HT1080 (cell line): Measurements from ENCODE around the gene TTC19. TPM values are rescaled to one million over a fixed set of nuclear protein-coding genes. Genes with fewer than 3 reads are reported as not detected.
"Not testable (repeated sequence)": the region's sequence is repeated elsewhere in the genome, so short reads cannot be mapped to it uniquely, and the experiment has no call there.

Source experiments
- DNase-seq: peaks from one replicate; pipeline ENCODE4 v3.0.0-alpha.2; 2015; ENCODE audit warnings: low read depth
- total RNA-seq: library from RNA; depleted of rRNA; stranded (reverse); fragments of >200 nt; shearing (Covaris generic); gene quantifications from 2 replicates; pipeline ENCODE4 v1.2.3, GENCODE V29; 2014

TTC19 gene
- total RNA-seq, 1 experiment from 2014 or later = 52.9 TPM

- DNase-seq = no peak
These were observed 27.1 kb upstream of the TTC19 start for GRCh38 chr17:15972497-15972951.

- no peak for DNase-seq
These were observed 26.6 kb upstream of the TTC19 start for GRCh38 chr17:15973016-15973415.

DNA sequence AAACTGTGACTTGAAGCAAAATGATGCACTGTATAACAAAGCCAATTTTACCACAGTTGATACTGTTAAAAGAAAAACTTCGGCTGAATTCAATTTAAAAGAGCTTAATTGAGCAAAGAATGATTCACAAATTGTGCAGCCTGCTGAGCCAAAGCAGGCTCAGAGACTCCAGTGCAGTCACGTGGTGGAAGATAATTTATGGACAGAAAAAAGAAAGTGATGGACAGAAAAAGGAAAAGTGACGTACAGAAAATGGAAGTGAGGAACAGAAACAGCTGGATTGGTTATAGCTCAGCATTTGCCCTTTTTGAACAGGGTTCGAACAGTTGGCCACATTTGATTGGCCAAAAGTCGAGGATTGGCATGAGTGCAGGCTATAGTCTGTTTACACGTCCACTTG, 25.8 kb upstream of the TTC19 start:
- no peak for DNase-seq

- no peak for DNase-seq
These were observed 21.7 kb upstream of the TTC19 start for GRCh38 chr17:15977894-15978293.

- DNase-seq = no peak
These were observed 21.0 kb upstream of the TTC19 start for GRCh38 chr17:15978606-15979005.

DNA sequence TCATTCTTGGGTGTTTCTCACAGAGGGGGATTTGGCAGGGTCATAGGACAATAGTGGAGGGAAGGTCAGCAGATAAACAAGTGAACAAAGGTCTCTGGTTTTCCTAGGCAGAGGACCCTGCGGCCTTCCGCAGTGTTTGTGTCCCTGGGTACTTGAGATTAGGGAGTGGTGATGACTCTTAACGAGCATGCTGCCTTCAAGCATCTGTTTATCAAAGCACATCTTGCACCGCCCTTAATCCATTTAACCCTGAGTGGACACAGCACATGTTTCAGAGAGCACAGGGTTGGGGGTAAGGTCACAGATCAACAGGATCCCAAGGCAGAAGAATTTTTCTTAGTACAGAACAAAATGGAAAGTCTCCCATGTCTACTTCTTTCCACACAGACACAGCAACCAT, 20.6 kb upstream of the TTC19 start:
- DNase-seq = not testable (repeated sequence)

DNA sequence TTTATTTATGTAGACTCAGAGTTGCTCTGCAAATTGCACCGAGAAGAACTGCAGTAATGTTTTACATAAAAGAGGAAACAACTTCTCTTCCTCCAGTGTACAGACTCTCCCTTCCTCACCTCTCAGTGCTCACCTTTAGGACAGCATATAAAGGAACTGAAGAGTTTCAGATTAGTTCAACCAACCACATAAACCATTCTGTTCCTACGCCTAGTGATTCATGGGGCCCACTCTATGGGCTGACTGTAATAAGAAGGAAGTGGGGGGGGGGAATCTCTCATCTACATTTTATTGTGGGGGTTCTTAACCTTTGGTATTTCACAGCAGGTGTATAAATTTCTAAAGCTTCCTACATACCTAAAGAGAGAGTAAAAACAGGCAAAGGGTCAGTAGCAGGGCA, 18.4 kb upstream of the TTC19 start:
- DNase-seq = no peak

- peak; percentile 63 for DNase-seq
These were observed 17.7 kb upstream of the TTC19 start for GRCh38 chr17:15981646-15982580.

- DNase-seq = no peak
These were observed 3.3 kb upstream of the TTC19 start for GRCh38 chr17:15996322-15996721.

DNA sequence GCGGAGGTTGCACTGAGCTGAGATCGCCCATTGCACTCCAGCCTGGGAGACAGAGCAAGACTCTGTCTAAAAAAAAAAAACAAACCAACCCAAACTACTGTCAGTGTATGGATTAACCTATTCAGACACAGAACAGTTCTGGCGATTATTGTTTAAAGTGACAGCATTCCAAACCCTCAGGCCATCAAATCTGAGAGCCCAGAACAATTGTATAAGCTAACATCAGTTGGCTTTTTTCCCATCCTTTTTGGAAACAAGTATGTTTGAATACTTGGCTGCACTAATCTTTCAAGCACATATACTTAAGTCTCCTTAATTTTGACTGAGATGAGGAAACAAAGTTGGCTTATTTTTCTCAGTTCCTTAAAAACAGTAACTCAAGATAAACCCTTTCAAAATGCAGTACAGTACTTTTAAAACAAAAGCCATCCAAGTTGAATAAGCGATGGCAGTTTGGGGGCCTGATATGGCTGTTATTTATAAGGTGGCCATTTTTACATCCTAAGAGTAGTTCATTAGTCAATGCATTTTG, 1.5 kb upstream of the TTC19 start:
- no peak for DNase-seq

GRCh38 chr17:15999974-16000827, 577 bp downstream of the TTC19 start:
- no peak for DNase-seq

- peak; percentile 32 for DNase-seq
These were observed 1.7 kb downstream of the TTC19 start for GRCh38 chr17:16001226-16001897.

DNA sequence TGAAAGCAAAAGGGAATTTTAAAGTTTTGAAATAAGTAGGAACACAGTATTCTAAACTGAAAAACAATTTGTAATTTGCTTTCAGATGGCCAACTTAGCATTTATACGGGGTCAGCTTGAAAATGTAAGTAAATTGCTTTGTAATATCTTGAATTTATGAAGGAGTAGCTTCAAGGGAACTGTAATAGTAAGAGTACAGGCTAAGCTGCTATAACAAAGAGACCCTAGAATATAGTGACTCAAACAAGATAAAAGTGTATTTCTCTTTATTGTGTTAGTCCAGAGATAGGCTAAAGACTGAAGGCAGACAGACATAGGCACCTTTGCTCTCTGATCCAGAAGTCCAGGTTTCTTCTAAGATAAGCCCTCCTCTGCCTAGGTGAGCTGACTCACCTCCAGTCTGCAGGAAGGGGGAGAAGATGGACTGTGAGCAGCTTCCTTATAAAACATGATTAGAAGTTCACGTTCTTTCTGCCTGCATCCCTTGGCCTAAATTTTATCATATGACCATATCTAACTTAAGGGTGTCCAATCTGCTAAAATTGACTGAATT, 3.2 kb downstream of the TTC19 start:
- DNase-seq = no peak

DNA sequence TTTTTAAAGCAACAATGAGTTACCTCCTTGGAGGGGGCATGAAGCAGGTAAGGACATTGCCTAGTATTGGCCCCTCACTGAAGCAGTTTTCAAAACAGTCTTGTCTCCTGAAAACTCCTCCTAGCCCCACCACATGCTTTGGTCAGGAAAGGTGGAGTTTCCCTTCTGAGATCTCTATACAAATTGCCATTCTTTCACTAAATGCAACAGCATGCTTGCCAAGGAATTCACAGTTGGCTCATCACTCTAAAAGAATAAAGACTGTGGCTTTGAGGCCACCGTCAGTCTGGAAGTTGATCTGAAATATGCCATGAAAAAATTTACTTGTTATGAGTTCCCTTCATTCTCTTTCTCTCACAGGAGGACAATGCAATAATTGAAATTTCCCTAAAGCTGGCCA, 4.2 kb downstream of the TTC19 start:
- no peak for DNase-seq

DNA sequence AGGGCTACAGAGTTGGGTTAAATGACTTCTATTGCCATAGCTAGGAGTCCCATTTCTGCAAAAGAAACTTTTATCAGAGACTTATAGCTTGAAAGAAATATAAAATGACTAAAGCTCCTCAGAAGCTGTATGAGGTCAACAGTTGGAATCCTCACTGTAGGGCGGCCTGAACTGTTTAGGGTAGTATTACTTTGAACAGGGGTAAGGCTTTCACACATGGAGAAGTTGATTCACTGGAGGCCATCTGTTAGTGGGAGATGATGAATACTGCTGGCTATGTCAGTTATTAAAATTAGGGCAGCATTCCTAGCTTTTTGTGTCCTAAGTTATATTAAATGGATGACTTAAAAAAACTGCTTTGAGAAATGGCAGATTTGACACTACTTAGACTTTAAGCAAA, 6.0 kb downstream of the TTC19 start:
- no peak for DNase-seq

DNA sequence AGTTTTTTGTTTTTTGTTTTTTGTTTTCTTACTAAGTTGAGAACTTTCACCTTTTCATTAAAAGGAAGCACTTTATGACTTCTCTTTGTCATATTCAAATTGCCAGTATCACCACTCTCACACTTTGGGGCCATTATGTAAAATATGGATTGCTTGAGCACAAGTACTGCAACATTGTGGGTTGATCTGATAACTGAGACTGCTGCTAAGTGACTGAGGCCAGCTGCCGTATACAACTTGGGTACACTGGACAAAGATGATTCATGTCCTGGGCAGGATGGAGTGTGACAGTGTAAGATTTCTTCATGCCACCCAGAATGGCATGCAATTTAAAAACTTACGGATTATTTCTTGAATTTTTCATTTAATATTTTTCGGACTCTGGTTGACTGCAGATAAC, 7.8 kb downstream of the TTC19 start:
- DNase-seq = no peak

DNA sequence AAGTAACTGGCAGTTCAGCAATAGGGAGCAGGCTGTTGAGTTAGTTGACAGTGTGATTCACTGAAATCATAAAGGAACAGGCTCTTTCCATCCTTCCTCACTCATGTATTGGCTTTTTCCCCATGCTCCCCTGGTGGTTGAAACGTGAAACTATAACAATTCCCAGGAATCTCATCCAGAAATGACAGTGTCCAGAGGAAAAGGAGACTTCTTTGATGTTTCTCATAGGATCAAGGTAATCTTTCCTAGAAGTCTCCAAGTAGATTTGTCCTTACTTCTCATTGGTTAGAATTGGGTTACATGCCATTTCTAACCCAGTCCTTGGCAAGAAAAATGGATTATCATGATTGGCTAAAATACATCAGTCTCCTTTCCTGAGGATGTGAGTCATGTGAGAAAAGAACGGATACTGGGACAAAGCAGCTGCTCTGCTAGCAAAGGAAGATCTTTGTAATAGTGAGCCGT, 14.4 kb downstream of the TTC19 start:
- DNase-seq = peak; percentile 93

GRCh38 chr17:16019347-16019746, 19.7 kb downstream of the TTC19 start:
- DNase-seq = no peak

DNA sequence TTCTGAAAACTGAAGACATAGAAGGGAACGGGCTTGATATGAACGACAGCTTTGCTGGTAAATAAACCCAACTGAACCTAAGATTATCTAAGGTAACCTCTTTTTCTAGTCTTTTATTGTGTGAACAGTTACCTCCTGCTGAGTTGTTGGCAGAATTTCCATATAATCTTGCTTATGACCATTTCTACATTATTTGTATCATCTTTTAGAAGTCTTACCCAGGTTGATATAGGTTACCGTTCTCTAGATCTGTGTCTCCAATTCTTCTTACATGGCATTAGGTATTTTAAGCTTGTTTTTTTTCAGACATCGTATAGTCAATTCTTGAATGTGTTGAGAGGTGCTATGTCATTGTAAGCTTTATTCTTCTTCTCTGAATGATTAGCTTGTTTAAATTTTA, 24.3 kb downstream of the TTC19 start:
- DNase-seq = no peak

- no peak for DNase-seq
These were observed 25.6 kb downstream of the TTC19 start for GRCh38 chr17:16025202-16025601.

DNA sequence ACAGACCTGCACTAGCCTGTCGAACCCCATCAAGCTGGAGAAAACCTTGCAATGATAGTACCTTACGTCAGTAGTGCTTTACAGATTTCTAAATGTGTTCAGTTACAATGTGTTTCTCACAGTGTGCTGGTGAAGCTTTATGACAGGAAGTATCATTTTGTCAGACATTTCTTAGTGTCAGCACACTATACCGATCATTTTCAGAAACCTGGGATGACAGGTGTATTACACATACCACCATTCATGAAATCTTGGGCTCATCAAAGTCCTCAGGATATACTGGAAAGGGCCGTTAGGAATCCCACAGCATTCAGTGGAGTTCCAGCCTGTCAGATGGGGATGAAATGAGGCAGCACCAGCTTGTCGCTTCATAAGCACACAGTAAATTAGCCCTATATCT, 27.3 kb downstream of the TTC19 start:
- no peak for DNase-seq
